ENCODE measurements around the gene SYT17.

- TF ChIP-seq CTCF (IDR thresholded peaks at IDR 0.05; ENCODE audit: low read depth, low read length, poor library complexity, severe bottlenecking) = no peak
- no peak for TF ChIP-seq EZH2phosphoT487 (IDR thresholded peaks at IDR 0.05; ENCODE audit: borderline replicate concordance, low read length)
Measured at GRCh38 chr16:19227643-19228042, 59.6 kb downstream of the SYT17 start.

Data from DOHH2 (cell line).